ENCODE measurements around the gene P3H3.

DNA sequence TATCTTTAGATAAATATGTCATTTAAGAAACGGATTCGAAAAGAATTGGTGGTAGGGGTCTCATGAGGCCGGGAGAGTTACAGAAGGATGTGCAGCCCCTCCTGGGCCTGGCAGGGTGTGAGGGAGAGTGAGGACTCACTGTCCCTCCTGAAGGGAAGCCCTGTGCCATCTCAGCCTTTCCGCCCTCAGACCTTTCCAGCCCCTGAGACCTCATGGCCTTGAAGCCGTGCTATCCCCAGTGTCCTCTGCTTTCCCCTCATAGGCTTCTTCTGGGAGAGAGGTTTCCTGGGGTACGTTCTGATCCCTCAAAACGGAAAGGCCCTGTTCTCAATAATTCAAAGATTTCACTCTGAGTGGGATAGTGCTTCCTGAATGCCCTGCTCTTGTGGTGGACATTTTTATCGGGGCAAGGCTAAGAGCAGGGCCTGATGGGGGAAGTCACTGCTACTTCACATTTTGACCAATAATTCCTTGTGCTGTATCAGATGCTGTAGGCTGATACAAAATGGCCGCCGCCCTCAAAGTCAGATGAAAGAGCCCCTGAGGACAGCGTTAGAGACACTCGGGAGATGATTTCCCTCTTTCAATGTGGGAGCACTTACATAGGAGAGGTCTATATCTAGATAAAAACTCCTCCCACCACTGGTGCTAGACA, 37.6 kb upstream of the P3H3 start:
- TF ChIP-seq, protein P1, sequence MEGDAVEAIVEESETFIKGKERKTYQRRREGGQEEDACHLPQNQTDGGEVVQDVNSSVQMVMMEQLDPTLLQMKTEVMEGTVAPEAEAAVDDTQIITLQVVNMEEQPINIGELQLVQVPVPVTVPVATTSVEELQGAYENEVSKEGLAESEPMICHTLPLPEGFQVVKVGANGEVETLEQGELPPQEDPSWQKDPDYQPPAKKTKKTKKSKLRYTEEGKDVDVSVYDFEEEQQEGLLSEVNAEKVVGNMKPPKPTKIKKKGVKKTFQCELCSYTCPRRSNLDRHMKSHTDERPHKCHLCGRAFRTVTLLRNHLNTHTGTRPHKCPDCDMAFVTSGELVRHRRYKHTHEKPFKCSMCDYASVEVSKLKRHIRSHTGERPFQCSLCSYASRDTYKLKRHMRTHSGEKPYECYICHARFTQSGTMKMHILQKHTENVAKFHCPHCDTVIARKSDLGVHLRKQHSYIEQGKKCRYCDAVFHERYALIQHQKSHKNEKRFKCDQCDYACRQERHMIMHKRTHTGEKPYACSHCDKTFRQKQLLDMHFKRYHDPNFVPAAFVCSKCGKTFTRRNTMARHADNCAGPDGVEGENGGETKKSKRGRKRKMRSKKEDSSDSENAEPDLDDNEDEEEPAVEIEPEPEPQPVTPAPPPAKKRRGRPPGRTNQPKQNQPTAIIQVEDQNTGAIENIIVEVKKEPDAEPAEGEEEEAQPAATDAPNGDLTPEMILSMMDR (IDR thresholded peaks at IDR 0.05) = no peak
- no peak for TF ChIP-seq POLR2A (IDR thresholded peaks at IDR 0.05)
- TF ChIP-seq POLR2AphosphoS5 (IDR thresholded peaks at IDR 0.05) = no peak
